ACC112 (cell line): ENCODE data around the gene SLC4A4.

Source experiments
- H2AFZ ChIP-seq: fragments of 200-600 bp; sonication (generic); one replicate; pipeline ENCODE4 v1.6.0; 2017; ENCODE audit warnings: antibody characterized with exemption, low read length; ENCODE audit not compliant: unreplicated experiment
- H3K27ac ChIP-seq: fragments of 200-600 bp; sonication (generic); 2 replicates; pipeline ENCODE4 v1.5.1; 2014; ENCODE audit warnings: low read depth, mild to moderate bottlenecking, antibody characterized with exemption, low read length, moderate library complexity
- H3K27me3 ChIP-seq: fragments of 200-600 bp; sonication (generic); 2 replicates; pipeline ENCODE4 v1.6.1; 2014; ENCODE audit warnings: mild to moderate bottlenecking, antibody characterized with exemption, low read length, moderate library complexity, mixed read lengths; ENCODE audit not compliant: insufficient read depth
- H3K36me3 ChIP-seq: fragments of 200-600 bp; sonication (generic); 2 replicates; pipeline ENCODE4 v1.6.1; 2016; ENCODE audit warnings: mild to moderate bottlenecking, antibody characterized with exemption, low read length, moderate library complexity, mixed read lengths; ENCODE audit not compliant: insufficient read depth
- H3K4me1 ChIP-seq: fragments of 200-600 bp; sonication (generic); one replicate; pipeline ENCODE4 v1.6.1; 2016; ENCODE audit warnings: low read length, mixed read lengths; ENCODE audit not compliant: insufficient read depth, unreplicated experiment, control insufficient read depth
- H3K4me3 ChIP-seq: fragments of 200-600 bp; sonication (generic); 2 replicates; pipeline ENCODE4 v1.5.1; 2014; ENCODE audit warnings: mild to moderate bottlenecking, low read depth, low read length
- H3K79me2 ChIP-seq: fragments of 200-600 bp; sonication (generic); one replicate; pipeline ENCODE4 v1.6.0; 2016; ENCODE audit warnings: low read length; ENCODE audit not compliant: control insufficient read depth, unreplicated experiment, insufficient read depth

Gene SLC4A4

DNA sequence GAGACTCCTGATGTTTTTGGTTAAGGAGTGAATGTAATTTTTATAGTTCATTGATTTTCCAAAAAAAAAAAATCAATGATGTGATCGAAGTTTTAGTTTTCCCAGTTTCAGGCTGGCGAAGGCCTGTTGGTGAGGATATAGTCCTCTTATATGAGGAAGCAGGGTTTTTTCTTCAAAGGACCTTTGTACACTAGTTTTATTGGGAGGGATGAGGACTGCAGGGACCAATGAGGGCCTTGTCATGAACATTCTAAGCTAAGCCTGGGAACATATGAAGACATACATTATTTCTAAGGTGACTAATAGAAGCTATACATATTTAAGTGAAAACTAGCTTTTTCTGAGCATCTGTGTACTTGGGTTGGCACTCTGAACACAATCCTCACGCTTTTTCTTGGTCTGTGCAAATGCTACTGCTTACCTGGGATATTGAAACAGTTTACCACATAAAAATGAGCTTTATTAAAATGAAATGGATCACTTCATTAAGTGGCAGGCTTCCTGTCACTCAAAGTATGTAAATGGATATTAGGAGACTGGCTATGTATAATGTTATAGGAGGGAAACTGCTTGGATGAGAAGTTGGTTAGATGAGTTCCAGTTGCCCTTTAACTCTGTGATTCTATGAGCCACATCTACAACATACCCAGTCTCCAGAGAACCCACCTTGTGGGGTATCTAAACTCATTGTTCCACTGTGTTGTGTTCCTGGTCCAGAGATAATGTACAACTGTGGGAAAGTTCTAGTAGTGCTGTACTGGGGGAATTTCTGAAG lies 43.5 kb downstream of the SLC4A4 start:
- Histone ChIP-seq H2AFZ (no peak overlapping the region), H3K4me3 (no peak overlapping the region), H3K27ac (no peak overlapping the region), H3K79me2 (no peaks in the 10 kb centered on the region), H3K27me3 (no peaks in the 10 kb centered on the region), H3K4me1 (peaks cover 2% of the 10 kb centered on the region), H3K36me3 (no peaks in the 10 kb centered on the region)

DNA sequence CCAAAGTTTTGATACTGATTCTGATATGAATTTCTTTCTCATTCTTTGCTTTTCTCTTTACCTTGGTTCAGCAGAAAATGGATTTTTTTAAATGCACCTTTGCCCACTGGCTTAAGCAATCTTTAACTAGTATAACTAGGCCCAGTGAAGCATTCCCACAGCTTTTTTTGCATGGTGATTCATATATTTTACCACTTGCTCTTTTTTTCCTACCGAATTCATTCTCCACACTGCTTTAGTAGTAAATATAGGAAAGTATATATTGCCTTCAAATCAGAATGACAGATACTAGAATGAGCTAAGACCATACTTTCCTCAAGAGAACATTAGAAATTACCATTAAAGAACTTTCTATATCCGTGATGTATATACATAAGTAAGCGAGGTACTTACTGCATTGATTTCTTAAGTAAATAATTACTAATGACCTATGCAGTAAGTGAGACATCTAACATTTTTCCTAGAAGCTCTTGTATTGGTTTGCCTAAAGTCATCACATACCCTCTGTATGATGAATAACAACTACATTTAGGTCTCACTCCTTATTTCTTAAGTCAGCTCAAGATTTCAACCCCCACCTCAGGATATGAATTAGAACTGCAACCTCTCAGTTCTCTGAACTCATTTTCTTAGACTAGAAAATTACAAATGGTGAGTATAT lies 44.2 kb downstream of the SLC4A4 start:
- Histone ChIP-seq H2AFZ (no peak overlapping the region), H3K79me2 (no peaks in the 10 kb centered on the region), H3K4me3 (no peak overlapping the region), H3K27ac (no peak overlapping the region), H3K27me3 (no peaks in the 10 kb centered on the region), H3K36me3 (no peaks in the 10 kb centered on the region), H3K4me1 (no peaks in the 10 kb centered on the region)

DNA sequence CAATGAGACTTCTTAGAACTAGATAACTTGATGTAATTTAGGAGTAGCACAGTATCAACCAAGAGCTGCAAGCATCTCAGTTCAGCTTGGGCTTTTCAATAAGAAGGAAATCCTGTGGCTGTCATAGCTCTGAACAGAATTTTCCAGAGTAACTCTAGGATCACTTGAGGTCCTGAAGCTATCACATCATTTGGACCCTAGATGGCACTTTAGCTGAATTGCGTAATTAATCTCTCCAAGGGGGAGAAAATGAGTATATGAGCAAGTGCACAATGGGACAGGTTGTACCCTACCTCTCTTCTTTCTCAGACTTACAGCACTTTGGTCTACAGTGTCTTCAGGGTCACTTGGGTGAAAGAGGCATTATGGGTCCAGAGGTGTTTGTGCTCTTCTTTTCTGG lies 45.2 kb downstream of the SLC4A4 start:
- Histone ChIP-seq H3K4me3 (no peak overlapping the region), H3K36me3 (no peaks in the 10 kb centered on the region), H3K4me1 (peaks cover under 1% of the 10 kb centered on the region), H3K79me2 (no peaks in the 10 kb centered on the region), H2AFZ (no peak overlapping the region), H3K27me3 (no peaks in the 10 kb centered on the region), H3K27ac (no peak overlapping the region)

DNA sequence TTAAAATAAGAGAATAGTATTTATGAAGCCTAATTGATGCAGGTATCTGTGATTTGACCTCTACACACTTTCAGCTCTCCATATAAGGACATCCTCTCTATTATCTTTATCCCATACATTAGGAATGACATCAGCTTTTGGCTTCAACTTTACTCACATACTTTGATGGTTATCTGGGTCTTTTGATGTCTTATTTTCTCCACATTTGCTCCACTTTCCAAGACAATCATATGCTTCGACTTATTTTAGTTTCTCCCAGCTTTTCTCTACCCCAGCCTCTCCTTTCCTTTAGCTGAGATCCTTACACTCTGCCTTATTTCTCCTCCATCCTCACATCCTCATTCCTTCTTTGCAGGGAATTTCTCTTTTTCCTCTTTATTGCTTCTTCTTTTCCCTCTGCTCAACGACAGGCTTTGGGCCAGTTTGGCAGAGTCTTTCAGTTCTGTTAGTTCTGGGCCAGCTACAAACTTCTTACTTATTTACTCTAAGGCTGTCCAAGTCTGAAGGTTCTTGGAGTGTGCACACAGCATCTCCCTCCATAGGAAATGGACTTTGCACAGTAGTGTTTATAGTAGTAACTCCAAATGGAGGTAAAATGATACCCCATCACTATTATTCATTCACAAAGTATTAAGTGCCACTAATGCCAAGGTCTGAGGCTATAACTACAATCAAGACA lies 50.5 kb downstream of the SLC4A4 start:
- H3K27ac ChIP-seq = no peak overlapping the region
- peaks cover 7% of the 10 kb centered on the region for H3K4me1 ChIP-seq
- H3K27me3 ChIP-seq = no peaks in the 10 kb centered on the region
- H3K36me3 ChIP-seq = no peaks in the 10 kb centered on the region
- H2AFZ ChIP-seq = no peak overlapping the region
- no peak overlapping the region for H3K4me3 ChIP-seq
- no peaks in the 10 kb centered on the region for H3K79me2 ChIP-seq

DNA sequence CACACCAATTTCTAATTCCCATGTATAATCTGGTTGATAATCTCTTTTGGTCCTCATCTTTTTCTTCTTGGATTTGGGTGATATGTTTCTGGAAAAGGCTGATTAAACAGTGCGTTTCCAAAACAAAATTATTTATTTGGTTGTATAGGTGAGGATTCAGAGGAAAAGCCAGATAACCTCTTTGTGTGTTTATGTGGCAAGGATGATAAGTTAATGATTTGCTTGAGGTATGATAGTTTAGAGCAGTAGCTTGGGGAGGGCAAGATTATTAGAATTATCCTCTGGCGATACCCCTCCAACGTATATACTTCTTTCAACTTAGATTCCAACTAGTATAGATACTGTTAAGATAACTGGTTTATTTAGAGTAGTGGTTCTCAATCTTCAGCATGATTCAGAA lies 53.3 kb downstream of the SLC4A4 start:
- Histone ChIP-seq H3K27me3 (no peaks in the 10 kb centered on the region), H3K4me3 (no peak overlapping the region), H2AFZ (no peak overlapping the region), H3K36me3 (no peaks in the 10 kb centered on the region), H3K27ac (no peak overlapping the region), H3K4me1 (peaks cover 7% of the 10 kb centered on the region), H3K79me2 (no peaks in the 10 kb centered on the region)

DNA sequence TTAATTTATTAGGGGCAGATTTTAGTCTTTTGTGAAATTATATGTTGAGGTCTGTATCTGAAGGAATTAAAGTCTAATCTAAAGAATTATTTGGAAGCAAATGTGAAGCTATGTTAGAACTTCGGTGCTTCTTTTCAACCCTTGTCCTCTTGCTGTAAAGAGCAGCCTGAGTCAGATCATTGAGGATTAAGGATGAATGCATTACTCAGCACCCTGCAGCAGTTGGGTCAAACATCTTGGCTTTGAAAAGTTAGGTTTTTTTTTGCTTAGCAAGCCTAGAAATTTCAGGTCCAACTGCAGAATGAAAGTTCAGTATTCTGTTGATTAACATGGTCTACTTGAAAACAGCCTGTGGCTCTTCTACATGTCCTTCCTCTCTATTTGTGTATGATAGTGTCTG lies 57.6 kb downstream of the SLC4A4 start:
- Histone ChIP-seq H3K27ac (no peak overlapping the region), H3K4me3 (no peak overlapping the region), H3K4me1 (no peaks in the 10 kb centered on the region), H3K27me3 (no peaks in the 10 kb centered on the region), H2AFZ (no peak overlapping the region), H3K79me2 (no peaks in the 10 kb centered on the region), H3K36me3 (no peaks in the 10 kb centered on the region)

DNA sequence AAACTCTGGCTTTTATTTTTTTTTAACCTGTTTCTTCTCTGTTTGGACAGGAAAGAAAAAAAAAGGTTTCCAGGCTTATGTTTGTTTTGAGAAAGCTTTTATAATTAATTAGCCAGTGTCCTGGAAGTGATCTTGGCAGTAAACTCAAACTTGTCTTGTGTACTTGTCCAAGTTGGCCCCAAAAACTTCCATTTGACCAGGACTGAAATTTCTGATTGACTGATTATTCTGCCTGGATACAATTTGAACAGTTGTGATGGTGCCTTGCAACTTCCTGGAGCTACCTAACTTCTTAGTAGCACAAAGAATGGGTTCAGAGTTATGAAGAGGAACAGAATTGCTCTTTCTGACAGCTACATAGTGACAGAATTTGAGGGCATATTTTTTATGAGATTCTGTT lies 62.0 kb downstream of the SLC4A4 start:
- H3K36me3 ChIP-seq = no peaks in the 10 kb centered on the region
- no peaks in the 10 kb centered on the region for H3K79me2 ChIP-seq
- no peaks in the 10 kb centered on the region for H3K4me1 ChIP-seq
- H3K27me3 ChIP-seq = no peaks in the 10 kb centered on the region
- H3K27ac ChIP-seq = no peak overlapping the region
- H3K4me3 ChIP-seq = no peak overlapping the region
- no peak overlapping the region for H2AFZ ChIP-seq

DNA sequence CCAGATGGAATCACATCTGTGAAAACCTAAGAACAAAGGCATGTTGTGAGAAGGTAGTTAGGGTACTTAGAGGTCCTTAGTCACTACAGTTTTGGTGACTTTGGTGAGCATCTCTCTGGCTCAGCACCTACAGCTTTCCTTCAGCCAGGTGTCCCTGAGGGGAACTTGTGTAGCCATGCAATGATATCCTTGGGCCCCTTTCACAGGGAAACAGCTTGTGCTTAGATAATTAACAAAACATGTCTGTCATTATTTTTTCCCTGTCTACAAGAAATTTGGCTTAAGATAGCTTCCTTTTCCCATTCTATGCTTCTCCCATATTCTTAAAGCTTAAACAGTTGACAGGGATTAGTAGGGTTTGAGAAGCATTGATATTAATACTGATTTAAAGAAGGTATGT lies 63.8 kb downstream of the SLC4A4 start:
- H2AFZ ChIP-seq = no peak overlapping the region
- no peaks in the 10 kb centered on the region for H3K79me2 ChIP-seq
- H3K36me3 ChIP-seq = no peaks in the 10 kb centered on the region
- no peaks in the 10 kb centered on the region for H3K27me3 ChIP-seq
- H3K4me3 ChIP-seq = no peak overlapping the region
- no peaks in the 10 kb centered on the region for H3K4me1 ChIP-seq
- H3K27ac ChIP-seq = no peak overlapping the region

DNA sequence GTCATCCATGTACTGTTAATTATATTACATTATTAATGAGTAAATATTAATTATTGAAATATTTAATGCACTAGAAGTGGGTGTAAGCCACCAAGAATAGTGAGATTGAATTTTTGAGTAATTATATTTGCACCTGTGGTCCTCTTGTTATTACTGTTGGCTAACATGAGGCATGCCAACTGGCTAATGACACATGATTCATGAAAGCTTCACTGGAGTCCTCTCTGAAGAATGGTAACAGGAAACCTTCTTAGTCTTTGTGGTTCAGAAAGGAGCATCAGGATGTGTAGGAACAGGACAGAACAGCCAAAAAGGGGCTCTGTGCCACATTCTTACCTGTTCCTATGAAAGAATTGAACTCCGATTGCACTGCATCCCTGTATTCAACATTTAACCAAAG lies 65.2 kb downstream of the SLC4A4 start:
- no peaks in the 10 kb centered on the region for H3K4me1 ChIP-seq
- no peak overlapping the region for H3K4me3 ChIP-seq
- H3K27me3 ChIP-seq = no peaks in the 10 kb centered on the region
- H3K27ac ChIP-seq = no peak overlapping the region
- no peaks in the 10 kb centered on the region for H3K36me3 ChIP-seq
- no peak overlapping the region for H2AFZ ChIP-seq
- no peaks in the 10 kb centered on the region for H3K79me2 ChIP-seq

DNA sequence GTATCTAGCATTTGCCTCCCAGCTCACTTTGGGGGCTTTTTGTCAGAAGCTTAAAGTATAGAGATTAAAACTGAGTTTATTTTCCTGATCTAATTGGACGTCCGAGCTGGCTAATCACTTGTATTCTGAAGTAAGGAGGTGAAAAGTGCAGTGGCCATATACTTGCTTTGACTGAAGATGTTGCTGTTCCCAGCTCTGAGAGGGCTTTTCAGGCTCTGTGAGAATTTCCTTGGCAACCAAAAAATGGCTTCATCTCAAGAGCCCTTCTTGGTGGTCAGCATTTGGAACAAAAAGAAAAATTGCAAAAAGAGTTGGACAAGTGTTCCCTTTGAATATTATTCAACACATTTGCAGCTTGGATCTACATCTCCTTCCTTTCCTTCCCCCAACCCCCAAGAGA lies 67.0 kb downstream of the SLC4A4 start:
- Histone ChIP-seq H3K4me1 (no peaks in the 10 kb centered on the region), H3K27me3 (no peaks in the 10 kb centered on the region), H3K4me3 (no peak overlapping the region), H3K36me3 (no peaks in the 10 kb centered on the region), H2AFZ (no peak overlapping the region), H3K79me2 (no peaks in the 10 kb centered on the region), H3K27ac (no peak overlapping the region)
